ENCODE data around the gene GPS1. TPM values are rescaled to one million over a fixed set of nuclear protein-coding genes. Genes with fewer than 3 reads are reported as not detected.

GPS1 gene
- total and polyA plus RNA-seq, 2 experiments from 2014 or later = 136 to 242 TPM

DNA sequence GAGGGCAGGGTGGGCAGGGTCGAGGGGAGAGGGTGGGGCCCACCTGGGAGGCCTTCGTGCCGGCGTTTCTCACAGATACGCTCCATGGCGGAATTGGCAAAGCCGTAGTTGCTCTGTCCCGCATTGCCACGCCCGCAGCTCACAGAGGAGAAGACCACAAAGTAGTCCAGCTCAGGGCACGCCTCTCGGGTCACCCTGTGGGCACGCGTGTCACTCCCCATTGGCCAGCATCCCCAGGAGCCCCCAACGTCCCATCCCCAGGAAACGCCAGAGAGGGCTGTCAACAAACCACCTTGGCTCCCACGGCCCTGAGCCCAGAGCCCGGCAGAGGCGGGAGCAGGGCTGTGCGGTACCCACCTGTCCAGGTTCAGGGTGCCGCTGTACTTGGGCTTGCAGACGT, 30.3 kb downstream of the GPS1 start:
- no peak overlapping the region for H3K4me2 ChIP-seq
- H3K4me3 ChIP-seq = no peak overlapping the region
- H3K27ac ChIP-seq (ENCODE audit: low read depth) = no peak overlapping the region
- no peak overlapping the region for H3K27ac Mint-ChIP-seq
- H3K9me3 Mint-ChIP-seq = no peaks in the 10 kb centered on the region; the same call in 2 of the 3 replicates
- no peak overlapping the region for H2AFZ ChIP-seq
- H3K4me1 ChIP-seq (ENCODE audit: insufficient read depth) = no peaks in the 10 kb centered on the region
- H3K36me3 ChIP-seq (ENCODE audit: insufficient read depth) = peaks cover 10% of the 10 kb centered on the region; the same call in 1 of the 2 replicates
- no peaks in the 10 kb centered on the region for H3K9me2 ChIP-seq (ENCODE audit: insufficient read depth)
- peaks cover 8% of the 10 kb centered on the region for H4K20me1 ChIP-seq (replicated peaks; ENCODE audit: insufficient read depth)
- peaks cover 21% of the 10 kb centered on the region for H3F3A ChIP-seq (replicated peaks; ENCODE audit: low read depth)
- no peak for ATAC-seq
- H3K79me2 ChIP-seq (replicated peaks; ENCODE audit: insufficient read depth) = no peaks in the 10 kb centered on the region
- H3K27me3 ChIP-seq (ENCODE audit: insufficient read depth) = no peaks in the 10 kb centered on the region
- H3K36me3 Mint-ChIP-seq (ENCODE audit: low read depth) = peaks cover 53% of the 10 kb centered on the region
- H3K4me3 Mint-ChIP-seq = no peak overlapping the region
- peaks cover 15% of the 10 kb centered on the region for H3K27me3 Mint-ChIP-seq (ENCODE audit: insufficient read depth, low read depth, poor library complexity)
- peaks cover 3% of the 10 kb centered on the region for H3K4me1 Mint-ChIP-seq
- no peak for TF ChIP-seq NANOG (IDR thresholded peaks at IDR 0.05; ENCODE audit: borderline replicate concordance)
- TF ChIP-seq, protein P1, sequence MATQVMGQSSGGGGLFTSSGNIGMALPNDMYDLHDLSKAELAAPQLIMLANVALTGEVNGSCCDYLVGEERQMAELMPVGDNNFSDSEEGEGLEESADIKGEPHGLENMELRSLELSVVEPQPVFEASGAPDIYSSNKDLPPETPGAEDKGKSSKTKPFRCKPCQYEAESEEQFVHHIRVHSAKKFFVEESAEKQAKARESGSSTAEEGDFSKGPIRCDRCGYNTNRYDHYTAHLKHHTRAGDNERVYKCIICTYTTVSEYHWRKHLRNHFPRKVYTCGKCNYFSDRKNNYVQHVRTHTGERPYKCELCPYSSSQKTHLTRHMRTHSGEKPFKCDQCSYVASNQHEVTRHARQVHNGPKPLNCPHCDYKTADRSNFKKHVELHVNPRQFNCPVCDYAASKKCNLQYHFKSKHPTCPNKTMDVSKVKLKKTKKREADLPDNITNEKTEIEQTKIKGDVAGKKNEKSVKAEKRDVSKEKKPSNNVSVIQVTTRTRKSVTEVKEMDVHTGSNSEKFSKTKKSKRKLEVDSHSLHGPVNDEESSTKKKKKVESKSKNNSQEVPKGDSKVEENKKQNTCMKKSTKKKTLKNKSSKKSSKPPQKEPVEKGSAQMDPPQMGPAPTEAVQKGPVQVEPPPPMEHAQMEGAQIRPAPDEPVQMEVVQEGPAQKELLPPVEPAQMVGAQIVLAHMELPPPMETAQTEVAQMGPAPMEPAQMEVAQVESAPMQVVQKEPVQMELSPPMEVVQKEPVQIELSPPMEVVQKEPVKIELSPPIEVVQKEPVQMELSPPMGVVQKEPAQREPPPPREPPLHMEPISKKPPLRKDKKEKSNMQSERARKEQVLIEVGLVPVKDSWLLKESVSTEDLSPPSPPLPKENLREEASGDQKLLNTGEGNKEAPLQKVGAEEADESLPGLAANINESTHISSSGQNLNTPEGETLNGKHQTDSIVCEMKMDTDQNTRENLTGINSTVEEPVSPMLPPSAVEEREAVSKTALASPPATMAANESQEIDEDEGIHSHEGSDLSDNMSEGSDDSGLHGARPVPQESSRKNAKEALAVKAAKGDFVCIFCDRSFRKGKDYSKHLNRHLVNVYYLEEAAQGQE (IDR thresholded peaks at IDR 0.05; ENCODE audit: unreplicated experiment) = no peak
- TF ChIP-seq EZH2 (IDR thresholded peaks at IDR 0.05; ENCODE audit: low read depth, unreplicated experiment) = no peak
- TF ChIP-seq, protein P2, sequence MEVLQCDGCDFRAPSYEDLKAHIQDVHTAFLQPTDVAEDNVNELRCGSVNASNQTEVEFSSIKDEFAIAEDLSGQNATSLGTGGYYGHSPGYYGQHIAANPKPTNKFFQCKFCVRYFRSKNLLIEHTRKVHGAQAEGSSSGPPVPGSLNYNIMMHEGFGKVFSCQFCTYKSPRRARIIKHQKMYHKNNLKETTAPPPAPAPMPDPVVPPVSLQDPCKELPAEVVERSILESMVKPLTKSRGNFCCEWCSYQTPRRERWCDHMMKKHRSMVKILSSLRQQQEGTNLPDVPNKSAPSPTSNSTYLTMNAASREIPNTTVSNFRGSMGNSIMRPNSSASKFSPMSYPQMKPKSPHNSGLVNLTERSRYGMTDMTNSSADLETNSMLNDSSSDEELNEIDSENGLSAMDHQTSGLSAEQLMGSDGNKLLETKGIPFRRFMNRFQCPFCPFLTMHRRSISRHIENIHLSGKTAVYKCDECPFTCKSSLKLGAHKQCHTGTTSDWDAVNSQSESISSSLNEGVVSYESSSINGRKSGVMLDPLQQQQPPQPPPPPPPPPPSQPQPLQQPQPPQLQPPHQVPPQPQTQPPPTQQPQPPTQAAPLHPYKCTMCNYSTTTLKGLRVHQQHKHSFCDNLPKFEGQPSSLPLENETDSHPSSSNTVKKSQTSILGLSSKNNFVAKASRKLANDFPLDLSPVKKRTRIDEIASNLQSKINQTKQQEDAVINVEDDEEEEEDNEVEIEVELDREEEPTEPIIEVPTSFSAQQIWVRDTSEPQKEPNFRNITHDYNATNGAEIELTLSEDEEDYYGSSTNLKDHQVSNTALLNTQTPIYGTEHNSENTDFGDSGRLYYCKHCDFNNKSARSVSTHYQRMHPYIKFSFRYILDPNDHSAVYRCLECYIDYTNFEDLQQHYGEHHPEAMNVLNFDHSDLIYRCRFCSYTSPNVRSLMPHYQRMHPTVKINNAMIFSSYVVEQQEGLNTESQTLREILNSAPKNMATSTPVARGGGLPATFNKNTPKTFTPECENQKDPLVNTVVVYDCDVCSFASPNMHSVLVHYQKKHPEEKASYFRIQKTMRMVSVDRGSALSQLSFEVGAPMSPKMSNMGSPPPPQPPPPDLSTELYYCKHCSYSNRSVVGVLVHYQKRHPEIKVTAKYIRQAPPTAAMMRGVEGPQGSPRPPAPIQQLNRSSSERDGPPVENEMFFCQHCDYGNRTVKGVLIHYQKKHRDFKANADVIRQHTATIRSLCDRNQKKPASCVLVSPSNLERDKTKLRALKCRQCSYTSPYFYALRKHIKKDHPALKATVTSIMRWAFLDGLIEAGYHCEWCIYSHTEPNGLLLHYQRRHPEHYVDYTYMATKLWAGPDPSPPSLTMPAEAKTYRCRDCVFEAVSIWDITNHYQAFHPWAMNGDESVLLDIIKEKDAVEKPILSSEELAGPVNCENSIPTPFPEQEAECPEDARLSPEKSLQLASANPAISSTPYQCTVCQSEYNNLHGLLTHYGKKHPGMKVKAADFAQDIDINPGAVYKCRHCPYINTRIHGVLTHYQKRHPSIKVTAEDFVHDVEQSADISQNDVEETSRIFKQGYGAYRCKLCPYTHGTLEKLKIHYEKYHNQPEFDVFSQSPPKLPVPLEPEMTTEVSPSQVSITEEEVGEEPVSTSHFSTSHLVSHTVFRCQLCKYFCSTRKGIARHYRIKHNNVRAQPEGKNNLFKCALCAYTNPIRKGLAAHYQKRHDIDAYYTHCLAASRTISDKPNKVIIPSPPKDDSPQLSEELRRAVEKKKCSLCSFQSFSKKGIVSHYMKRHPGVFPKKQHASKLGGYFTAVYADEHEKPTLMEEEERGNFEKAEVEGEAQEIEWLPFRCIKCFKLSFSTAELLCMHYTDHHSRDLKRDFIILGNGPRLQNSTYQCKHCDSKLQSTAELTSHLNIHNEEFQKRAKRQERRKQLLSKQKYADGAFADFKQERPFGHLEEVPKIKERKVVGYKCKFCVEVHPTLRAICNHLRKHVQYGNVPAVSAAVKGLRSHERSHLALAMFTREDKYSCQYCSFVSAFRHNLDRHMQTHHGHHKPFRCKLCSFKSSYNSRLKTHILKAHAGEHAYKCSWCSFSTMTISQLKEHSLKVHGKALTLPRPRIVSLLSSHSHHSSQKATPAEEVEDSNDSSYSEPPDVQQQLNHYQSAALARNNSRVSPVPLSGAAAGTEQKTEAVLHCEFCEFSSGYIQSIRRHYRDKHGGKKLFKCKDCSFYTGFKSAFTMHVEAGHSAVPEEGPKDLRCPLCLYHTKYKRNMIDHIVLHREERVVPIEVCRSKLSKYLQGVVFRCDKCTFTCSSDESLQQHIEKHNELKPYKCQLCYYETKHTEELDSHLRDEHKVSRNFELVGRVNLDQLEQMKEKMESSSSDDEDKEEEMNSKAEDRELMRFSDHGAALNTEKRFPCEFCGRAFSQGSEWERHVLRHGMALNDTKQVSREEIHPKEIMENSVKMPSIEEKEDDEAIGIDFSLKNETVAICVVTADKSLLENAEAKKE (CRISPR knock-in tag; IDR thresholded peaks at IDR 0.05) = no peak
- TF ChIP-seq POLR2AphosphoS5 (IDR thresholded peaks at IDR 0.05; ENCODE audit: low read depth) = no peak
- no peak for DNase-seq (ENCODE audit: low spot score)
